Measurements from ENCODE around the gene CD55. TPM values are rescaled to one million over a fixed set of nuclear protein-coding genes. Genes with fewer than 3 reads are reported as not detected.

Gene CD55
- total and polyA plus RNA-seq, 8 donors: 8.1 to 168 (median 25.6) TPM

DNA sequence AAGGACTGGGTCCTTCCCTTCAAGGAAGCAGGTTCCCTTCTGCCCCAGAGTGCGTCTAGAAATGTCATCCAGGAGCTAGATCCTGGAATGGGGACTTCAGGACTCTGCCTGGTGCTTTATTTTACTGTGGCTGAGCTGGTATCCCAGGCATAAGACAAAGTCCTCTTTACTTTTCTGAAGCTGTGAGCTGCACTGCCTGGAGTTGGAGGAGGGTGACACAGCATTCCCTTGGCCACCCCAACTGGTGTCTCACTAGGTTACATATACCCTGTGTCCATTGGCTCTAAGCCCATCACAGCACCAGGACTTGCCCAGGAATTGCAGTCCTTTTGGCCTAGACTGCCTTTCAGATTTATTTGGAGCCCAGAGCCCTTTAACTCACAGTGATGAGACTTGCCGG lies 41.8 kb upstream of the CD55 start:
- H3K4me1 ChIP-seq: peaks cover 0 to 23% (median 5%) of the 10 kb centered on the region in 4 donors
- H3K27me3 ChIP-seq: no peaks in the 10 kb centered on the region
- no peaks in the 10 kb centered on the region for H3K9me3 ChIP-seq
- H3K4me3 ChIP-seq: no peak overlapping the region
- no peak overlapping the region for H3K27ac ChIP-seq
- DNase-seq: no peak
- 89 to 100% (median 94%) methylated on average over 2 of the region's 2 CpGs for WGBS, 5 donors
- no peaks in the 10 kb centered on the region for H3K36me3 ChIP-seq
- TF ChIP-seq CTCF (IDR thresholded peaks at IDR 0.05) (no peak), EP300 (IDR thresholded peaks at IDR 0.05) (no peak), POLR2AphosphoS5 (IDR thresholded peaks at IDR 0.05) (no peak), POLR2A (IDR thresholded peaks at IDR 0.05) (no peak)
- intact Hi-C loops (cut with DNase I; ENCODE audit: low total_unique reads): no loop called here

DNA sequence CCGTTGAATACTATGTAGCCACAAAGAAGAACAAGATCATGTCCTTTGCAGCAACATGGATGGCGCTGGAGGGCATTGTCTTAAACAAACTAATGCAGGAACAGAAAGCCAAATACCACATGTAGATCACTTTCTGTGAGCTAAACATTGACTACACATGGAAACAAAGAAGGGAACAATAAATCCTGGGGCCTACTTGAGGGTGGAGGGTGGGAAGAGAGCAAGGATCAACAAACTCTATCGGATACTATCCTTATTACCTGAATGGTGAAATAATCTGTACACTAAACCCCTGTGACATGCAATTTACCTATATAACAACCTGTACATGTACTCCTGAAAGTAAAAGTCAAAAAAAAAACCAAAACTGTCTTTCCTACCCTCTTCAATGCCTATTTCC lies 40.8 kb upstream of the CD55 start:
- no peak overlapping the region for H3K27ac ChIP-seq
- intact Hi-C loops (cut with DNase I; ENCODE audit: low total_unique reads): no loop called here
- H3K27me3 ChIP-seq: no peaks in the 10 kb centered on the region
- TF ChIP-seq EP300 (IDR thresholded peaks at IDR 0.05): no peak
- no peak for TF ChIP-seq CTCF (IDR thresholded peaks at IDR 0.05)
- TF ChIP-seq POLR2A (IDR thresholded peaks at IDR 0.05): no peak
- TF ChIP-seq POLR2AphosphoS5 (IDR thresholded peaks at IDR 0.05): no peak
- H3K4me3 ChIP-seq: no peak overlapping the region
- H3K36me3 ChIP-seq: no peaks in the 10 kb centered on the region
- no peak for DNase-seq
- peaks cover 0 to 24% (median 5%) of the 10 kb centered on the region in 4 donors for H3K4me1 ChIP-seq
- H3K9me3 ChIP-seq: no peaks in the 10 kb centered on the region
- 88 to 96% (median 92%) methylated on average over 3 of the region's 3 CpGs for WGBS, 5 donors

- Histone ChIP-seq H3K4me3 (no peak overlapping the region), H3K27ac (peak overlapping the region in 3 of 5 donors; percentile 14 to 74 (median 20)), H3K4me1 (peaks cover 0 to 24% (median 5%) of the 10 kb centered on the region in 4 donors), H3K9me3 (no peaks in the 10 kb centered on the region), H3K36me3 (no peaks in the 10 kb centered on the region), H3K27me3 (no peaks in the 10 kb centered on the region)
- intact Hi-C loops (cut with DNase I; ENCODE audit: low total_unique reads): no loop called here
- 43 to 60% (median 50%) methylated on average over 2 of the region's 2 CpGs for WGBS, 5 donors
- TF ChIP-seq POLR2A (IDR thresholded peaks at IDR 0.05) (no peak), EP300 (IDR thresholded peaks at IDR 0.05) (no peak), POLR2AphosphoS5 (IDR thresholded peaks at IDR 0.05) (no peak), CTCF (IDR thresholded peaks at IDR 0.05) (no peak)
- DNase-seq: peak in 1 of 2 donors; percentile 42
Observed at GRCh38 chr1:207282058-207282457, 39.4 kb upstream of the CD55 start.

GRCh38 chr1:207282496-207283380 lies 38.7 kb upstream of the CD55 start:
- Histone ChIP-seq H3K27me3 (no peaks in the 10 kb centered on the region), H3K27ac (peak overlapping the region in 4 of 5 donors; percentile 14 to 74 (median 18)), H3K9me3 (no peaks in the 10 kb centered on the region), H3K4me1 (peaks cover 0 to 24% (median 5%) of the 10 kb centered on the region in 4 donors), H3K36me3 (no peaks in the 10 kb centered on the region), H3K4me3 (no peak overlapping the region)
- TF ChIP-seq POLR2AphosphoS5 (IDR thresholded peaks at IDR 0.05) (peak in 1 of 3 donors; percentile 28), POLR2A (IDR thresholded peaks at IDR 0.05) (no peak)
- DNase-seq: peak; percentile 59 to 74
- 21 to 43% (median 33%) methylated on average over 2 of the region's 2 CpGs for WGBS, 5 donors
- intact Hi-C loops (cut with DNase I; ENCODE audit: low total_unique reads): no loop called here

DNA sequence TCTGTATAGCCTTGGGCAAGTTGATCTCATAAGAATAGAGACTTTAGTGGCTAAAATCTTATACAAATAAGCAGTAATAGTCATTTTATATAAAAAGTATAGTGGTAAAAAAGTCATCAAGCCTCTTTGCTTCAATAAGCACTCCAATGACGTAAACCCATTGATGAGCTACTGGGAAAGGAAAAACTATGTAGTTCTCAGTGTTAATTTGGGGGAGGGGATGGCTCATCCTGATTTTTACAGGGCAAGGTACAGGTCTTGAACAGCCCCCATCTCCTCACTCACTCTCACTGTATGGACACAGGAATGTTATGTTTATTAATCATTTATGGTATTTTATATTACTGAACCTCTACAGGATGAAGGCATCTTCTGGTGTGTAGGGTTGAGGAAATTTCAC lies 38.1 kb upstream of the CD55 start:
- H3K27me3 ChIP-seq: no peaks in the 10 kb centered on the region
- intact Hi-C loops (cut with DNase I; ENCODE audit: low total_unique reads): no loop called here
- no peaks in the 10 kb centered on the region for H3K9me3 ChIP-seq
- TF ChIP-seq POLR2AphosphoS5 (IDR thresholded peaks at IDR 0.05): no peak
- no peak for TF ChIP-seq CTCF (IDR thresholded peaks at IDR 0.05)
- no peak for TF ChIP-seq POLR2A (IDR thresholded peaks at IDR 0.05)
- no peak for TF ChIP-seq EP300 (IDR thresholded peaks at IDR 0.05)
- no peaks in the 10 kb centered on the region for H3K36me3 ChIP-seq
- no peak overlapping the region for H3K4me3 ChIP-seq
- H3K27ac ChIP-seq: peak overlapping the region in 2 of 5 donors; percentile 20 to 74
- 96 to 100% (median 96%) methylated on average over 1 of the region's 1 CpG for WGBS, 5 donors
- no peak for DNase-seq
- peaks cover 0 to 24% (median 5%) of the 10 kb centered on the region in 4 donors for H3K4me1 ChIP-seq
